Upper lobe of left lung (tissue), 6 donors: ENCODE results near the gene CMIP. TPM values are rescaled to one million over a fixed set of nuclear protein-coding genes. Genes with fewer than 3 reads are reported as not detected.

Experiments used
- ATAC-seq, 2 donors: fragments of 200-7000 bp; cut with Tn5 transposase; one replicate each; pipeline ENCODE4 v1.9.1; 2022; ENCODE audit warnings: mild to moderate bottlenecking in 2 of 2, moderate library complexity in 2 of 2; ENCODE audit not compliant: low FRiP score in 2 of 2
- DNase-seq, 2 donors: peaks; one replicate each; pipeline ENCODE4 v3.0.0-alpha.2; 2019 to 2020
- H3K27ac ChIP-seq, 4 donors: fragments of 200-600 bp; sonication (generic); one replicate each; pipeline ENCODE4 v1.5.1; 2016 to 2019
- H3K27me3 ChIP-seq, 4 donors: fragments of 200-600 bp; sonication (generic); one replicate each; pipeline ENCODE4 v1.5.1; 2017 to 2019
- H3K36me3 ChIP-seq, 4 donors: fragments of 200-600 bp; sonication (generic); one replicate each; pipeline ENCODE4 v1.5.1; 2016 to 2019
- H3K4me1 ChIP-seq, 4 donors: fragments of 200-600 bp; sonication (generic); one replicate each; pipeline ENCODE4 v1.5.1; 2018 to 2019
- H3K4me3 ChIP-seq, 4 donors: fragments of 200-600 bp; sonication (generic); one replicate each; pipeline ENCODE4 v1.5.1; 2017 to 2019; ENCODE audit warnings: mild to moderate bottlenecking in 2 of 4, moderate library complexity in 1 of 4
- H3K9me3 ChIP-seq, 4 donors: fragments of 200-600 bp; sonication (generic); one replicate each; pipeline ENCODE4 v1.5.1; 2018 to 2019
- EP300 ChIP-seq, 4 donors: sonication (generic); formaldehyde crosslinking; IDR thresholded peaks; one replicate each; pipeline ENCODE4 v1.5.1; 2017; ENCODE audit warnings: antibody characterized with exemption in 4 of 4, control low read depth in 2 of 4
- POLR2A ChIP-seq, 4 donors: fragments of 450-650 bp; IDR thresholded peaks; one replicate each; pipeline ENCODE4 v1.5.1; 2016 to 2017; ENCODE audit warnings: antibody characterized with exemption in 4 of 4, mild to moderate bottlenecking in 2 of 4
- POLR2AphosphoS5 ChIP-seq, 2 donors: sonication (generic); formaldehyde crosslinking; IDR thresholded peaks; one replicate each; pipeline ENCODE4 v1.5.1; 2017; ENCODE audit warnings: antibody characterized with exemption in 2 of 2
- WGBS, 2 donors: methylation state at CpG; one replicate each; pipeline ENCODE4 v1.1.5; 2017 to 2018; 5-methylcytosine and 5-hydroxymethylcytosine counted together
- total RNA-seq, 6 donors: library from RNA; depleted of rRNA in 4 of 6; stranded (reverse); fragments of >200 nt in 4 of 6; gene quantifications; one replicate each; pipeline versions ENCODE4 v1.1.0 to v1.2.1, GENCODE V29; 2016 to 2021
- TF ChIP-seq, protein P1 (sequence below), 6 experiments: fragments of 450-650 bp in 4 of 6; fragments of 200-600 bp in 2 of 6; sonication (generic) in 2 of 6; IDR thresholded peaks; one replicate each; pipeline ENCODE4 v1.5.1; 2016 to 2019; ENCODE audit warnings: antibody characterized with exemption in 6 of 6
- donor health status: DM: no; HTN: no; CAD: no; lungs with moderate emphysema.
- donor health status: DM: no; HTN: yes; CAD: no; lungs with severe emphysema.

CMIP gene
- total RNA-seq, 6 donors from 2014 or later = 48.3 to 109 (median 67.6) TPM

DNA sequence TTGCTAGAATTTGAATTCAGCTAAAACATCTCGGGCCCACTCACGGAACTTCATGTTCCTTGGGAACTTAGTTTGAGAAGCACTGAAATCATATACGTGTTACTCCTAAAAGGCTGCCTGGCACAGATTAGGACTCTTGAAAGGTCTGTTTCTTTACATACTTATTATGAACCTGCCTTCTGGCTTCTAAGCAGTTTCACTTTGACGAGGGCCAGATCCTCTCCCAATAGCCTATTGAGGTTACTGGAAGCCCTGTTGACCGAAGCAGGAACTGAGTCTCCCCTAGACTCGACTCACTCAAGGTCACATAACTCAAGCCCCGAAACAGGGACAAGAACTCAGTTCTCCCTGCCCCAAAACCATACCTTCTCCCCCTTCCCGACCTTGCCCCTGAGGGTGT is 212.6 kb downstream of the CMIP start:
- 70 to 73% methylated on average over 8 of the region's 8 CpGs for WGBS, 2 donors
- H3K4me1 ChIP-seq = peaks cover 0 to 6% (median 0%) of the 10 kb centered on the region in 4 donors
- H3K4me3 ChIP-seq = no peak overlapping the region
- no peaks in the 10 kb centered on the region for H3K27me3 ChIP-seq
- DNase-seq (no peak), ATAC-seq (no peak)
- H3K9me3 ChIP-seq = no peaks in the 10 kb centered on the region
- TF ChIP-seq POLR2A (IDR thresholded peaks at IDR 0.05) = no peak
- no peak for TF ChIP-seq POLR2AphosphoS5 (IDR thresholded peaks at IDR 0.05)
- no peak for TF ChIP-seq EP300 (IDR thresholded peaks at IDR 0.05)
- TF ChIP-seq, protein P1, sequence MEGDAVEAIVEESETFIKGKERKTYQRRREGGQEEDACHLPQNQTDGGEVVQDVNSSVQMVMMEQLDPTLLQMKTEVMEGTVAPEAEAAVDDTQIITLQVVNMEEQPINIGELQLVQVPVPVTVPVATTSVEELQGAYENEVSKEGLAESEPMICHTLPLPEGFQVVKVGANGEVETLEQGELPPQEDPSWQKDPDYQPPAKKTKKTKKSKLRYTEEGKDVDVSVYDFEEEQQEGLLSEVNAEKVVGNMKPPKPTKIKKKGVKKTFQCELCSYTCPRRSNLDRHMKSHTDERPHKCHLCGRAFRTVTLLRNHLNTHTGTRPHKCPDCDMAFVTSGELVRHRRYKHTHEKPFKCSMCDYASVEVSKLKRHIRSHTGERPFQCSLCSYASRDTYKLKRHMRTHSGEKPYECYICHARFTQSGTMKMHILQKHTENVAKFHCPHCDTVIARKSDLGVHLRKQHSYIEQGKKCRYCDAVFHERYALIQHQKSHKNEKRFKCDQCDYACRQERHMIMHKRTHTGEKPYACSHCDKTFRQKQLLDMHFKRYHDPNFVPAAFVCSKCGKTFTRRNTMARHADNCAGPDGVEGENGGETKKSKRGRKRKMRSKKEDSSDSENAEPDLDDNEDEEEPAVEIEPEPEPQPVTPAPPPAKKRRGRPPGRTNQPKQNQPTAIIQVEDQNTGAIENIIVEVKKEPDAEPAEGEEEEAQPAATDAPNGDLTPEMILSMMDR (IDR thresholded peaks at IDR 0.05) = no peak
- peaks cover 7 to 67% (median 46%) of the 10 kb centered on the region in 4 donors for H3K36me3 ChIP-seq
- no peak overlapping the region for H3K27ac ChIP-seq

DNA sequence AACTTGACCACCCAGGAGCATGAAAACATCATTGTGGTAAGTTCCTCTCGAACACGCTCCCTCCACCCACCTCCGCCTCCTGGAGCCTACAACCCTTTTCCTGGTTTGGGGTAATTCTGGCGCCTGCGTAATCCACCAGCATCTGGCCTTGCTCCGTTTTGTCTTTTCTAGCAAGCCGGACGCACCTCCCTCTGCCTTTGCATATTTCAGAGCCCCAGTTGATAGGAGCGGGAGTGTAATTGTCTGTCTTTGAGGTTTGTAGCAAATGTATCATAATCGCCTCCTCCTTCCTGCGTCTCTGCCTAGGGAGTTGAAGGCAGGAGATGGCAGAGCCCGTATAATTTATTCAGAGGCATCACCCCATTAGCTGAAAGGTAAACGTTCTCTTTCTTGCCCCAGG is 213.2 kb downstream of the CMIP start:
- Histone ChIP-seq H3K27ac (no peak overlapping the region), H3K4me1 (peaks cover 0 to 6% (median 0%) of the 10 kb centered on the region in 4 donors), H3K36me3 (peaks cover 6 to 67% (median 42%) of the 10 kb centered on the region in 4 donors), H3K27me3 (no peaks in the 10 kb centered on the region), H3K4me3 (no peak overlapping the region), H3K9me3 (no peaks in the 10 kb centered on the region)
- ATAC-seq (no peak), DNase-seq (no peak)
- WGBS, 2 donors = 93 to 96% methylated on average over 13 of the region's 13 CpGs
- TF ChIP-seq POLR2A (IDR thresholded peaks at IDR 0.05) (no peak), EP300 (IDR thresholded peaks at IDR 0.05) (no peak), POLR2AphosphoS5 (IDR thresholded peaks at IDR 0.05) (no peak)
- TF ChIP-seq, protein P1 (IDR thresholded peaks at IDR 0.05) = no peak

DNA sequence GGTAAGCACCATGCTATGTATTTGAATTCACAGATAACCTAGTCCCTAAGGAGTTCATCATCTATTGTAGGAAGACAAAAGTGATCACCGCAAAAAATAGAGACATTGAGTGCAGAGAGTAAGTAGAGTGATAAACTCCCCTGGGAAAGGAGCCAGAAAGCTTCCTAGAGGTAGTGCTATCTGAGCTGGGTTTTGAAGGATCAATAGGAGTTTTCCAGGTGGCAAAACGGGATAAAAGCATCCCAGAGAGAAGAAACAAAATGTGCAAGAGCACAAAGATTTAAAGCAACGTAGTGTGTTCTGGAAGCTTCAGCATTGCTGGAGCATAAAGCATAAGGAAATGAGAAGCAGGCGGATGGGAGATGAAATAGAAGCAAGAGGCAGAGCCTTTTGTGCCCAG is 213.8 kb downstream of the CMIP start:
- DNase-seq (no peak), ATAC-seq (no peak)
- Histone ChIP-seq H3K9me3 (no peaks in the 10 kb centered on the region), H3K36me3 (peaks cover 4 to 67% (median 38%) of the 10 kb centered on the region in 4 donors), H3K27me3 (no peaks in the 10 kb centered on the region), H3K27ac (no peak overlapping the region), H3K4me1 (peaks cover 0 to 6% (median 0%) of the 10 kb centered on the region in 4 donors), H3K4me3 (no peak overlapping the region)
- 95 to 97% methylated on average over 4 of the region's 4 CpGs for WGBS, 2 donors
- TF ChIP-seq, protein P1 (IDR thresholded peaks at IDR 0.05) = no peak
- TF ChIP-seq POLR2AphosphoS5 (IDR thresholded peaks at IDR 0.05) = no peak
- TF ChIP-seq POLR2A (IDR thresholded peaks at IDR 0.05) = no peak
- TF ChIP-seq EP300 (IDR thresholded peaks at IDR 0.05) = no peak

DNA sequence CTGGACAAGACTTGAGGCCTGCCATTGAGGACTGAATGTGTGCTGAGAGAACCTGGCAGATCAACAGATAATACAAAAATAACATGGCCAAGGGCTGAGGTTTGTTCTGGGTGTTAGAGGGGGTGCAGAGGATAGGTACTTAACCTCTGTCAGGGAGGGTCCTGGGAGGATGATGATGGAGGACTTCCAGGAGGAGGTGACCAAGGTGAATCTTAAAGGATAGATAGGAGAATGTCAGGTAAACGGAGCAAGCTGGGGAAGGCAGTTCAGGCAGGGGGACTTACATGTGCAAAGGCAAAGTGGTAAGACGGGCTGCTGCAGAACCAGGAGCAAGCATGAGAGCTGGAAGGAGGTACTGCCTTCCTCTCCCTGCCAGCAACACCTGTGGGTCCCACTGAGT is 214.6 kb downstream of the CMIP start:
- peaks cover 0 to 6% (median 0%) of the 10 kb centered on the region in 4 donors for H3K4me1 ChIP-seq
- 94 to 100% methylated on average over 2 of the region's 2 CpGs for WGBS, 2 donors
- H3K9me3 ChIP-seq = no peaks in the 10 kb centered on the region
- peaks cover 4 to 67% (median 42%) of the 10 kb centered on the region in 4 donors for H3K36me3 ChIP-seq
- ATAC-seq (no peak), DNase-seq (no peak)
- no peak overlapping the region for H3K4me3 ChIP-seq
- no peaks in the 10 kb centered on the region for H3K27me3 ChIP-seq
- H3K27ac ChIP-seq = no peak overlapping the region
- TF ChIP-seq POLR2AphosphoS5 (IDR thresholded peaks at IDR 0.05) (no peak), EP300 (IDR thresholded peaks at IDR 0.05) (no peak), POLR2A (IDR thresholded peaks at IDR 0.05) (no peak)
- TF ChIP-seq, protein P1 (IDR thresholded peaks at IDR 0.05) = no peak

DNA sequence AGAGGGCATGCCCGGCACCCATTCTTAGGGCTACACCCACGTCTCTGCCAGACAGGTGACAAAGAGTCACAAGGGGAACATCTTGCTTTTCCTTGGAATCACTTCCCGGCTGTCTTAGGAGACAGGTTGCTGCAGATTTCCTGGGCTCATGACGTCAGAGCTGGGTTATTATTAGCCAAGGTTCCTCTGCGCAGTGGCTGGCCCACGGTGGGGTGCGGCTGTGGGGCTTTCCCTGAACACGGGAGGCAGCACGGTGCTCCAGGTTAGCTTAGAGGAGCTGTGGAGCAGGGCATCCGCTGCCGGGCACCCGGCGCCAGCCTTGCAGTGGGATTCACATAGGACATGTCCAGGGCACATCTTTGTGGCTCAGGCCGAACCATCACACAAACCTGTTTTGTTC is 216.5 kb downstream of the CMIP start:
- Histone ChIP-seq H3K4me1 (no peaks in the 10 kb centered on the region), H3K9me3 (no peaks in the 10 kb centered on the region), H3K36me3 (peaks cover 4 to 80% (median 57%) of the 10 kb centered on the region in 4 donors), H3K27ac (no peak overlapping the region), H3K4me3 (no peak overlapping the region), H3K27me3 (no peaks in the 10 kb centered on the region)
- WGBS, 2 donors = 86 to 87% methylated on average over 7 to 14 of the region's 14 CpGs
- no peak for ATAC-seq
- TF ChIP-seq POLR2A (IDR thresholded peaks at IDR 0.05) (no peak), POLR2AphosphoS5 (IDR thresholded peaks at IDR 0.05) (no peak), EP300 (IDR thresholded peaks at IDR 0.05) (no peak)
- TF ChIP-seq, protein P1 (IDR thresholded peaks at IDR 0.05) = no peak
- peak in 1 of 2 donors; percentile 68 for DNase-seq
